WI38 (cell line): Measurements from ENCODE around the gene IFT43.
"Not testable (repeated sequence)": the region's sequence is repeated elsewhere in the genome, so short reads cannot be mapped to it uniquely, and the experiment has no call there.

Experiments
- H3K4me3 ChIP-seq: 2 replicates; pipeline ENCODE4 v1.5.1; 2011; ENCODE audit warnings: low read depth, mild to moderate bottlenecking, control low read depth, low read length
- TF ChIP-seq, protein P1 (sequence below): IDR thresholded peaks from 2 replicates; pipeline ENCODE4 v1.5.1; 2012; ENCODE audit warnings: low read depth, mild to moderate bottlenecking, control low read depth, low read length

Gene IFT43

DNA sequence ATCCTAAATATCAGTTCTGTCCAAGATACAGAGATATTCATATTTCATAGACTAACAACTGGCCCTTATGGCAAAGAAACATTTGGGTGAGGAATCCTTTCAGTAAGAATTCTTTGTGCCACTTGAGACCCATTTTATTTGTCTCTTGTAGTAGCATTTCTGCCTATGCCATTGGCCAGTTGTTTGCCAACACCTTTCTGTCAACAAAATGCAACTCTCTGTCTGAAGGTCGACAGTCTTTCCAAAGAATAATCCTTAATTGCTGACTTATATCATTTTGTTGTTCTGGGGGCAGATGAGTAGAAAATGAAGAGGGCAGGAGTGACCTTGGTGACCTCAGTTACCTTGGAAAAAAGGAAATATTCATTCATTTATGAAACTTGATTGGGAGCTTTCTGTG lies 10.9 kb downstream of the IFT43 start:
- TF ChIP-seq, protein P1, sequence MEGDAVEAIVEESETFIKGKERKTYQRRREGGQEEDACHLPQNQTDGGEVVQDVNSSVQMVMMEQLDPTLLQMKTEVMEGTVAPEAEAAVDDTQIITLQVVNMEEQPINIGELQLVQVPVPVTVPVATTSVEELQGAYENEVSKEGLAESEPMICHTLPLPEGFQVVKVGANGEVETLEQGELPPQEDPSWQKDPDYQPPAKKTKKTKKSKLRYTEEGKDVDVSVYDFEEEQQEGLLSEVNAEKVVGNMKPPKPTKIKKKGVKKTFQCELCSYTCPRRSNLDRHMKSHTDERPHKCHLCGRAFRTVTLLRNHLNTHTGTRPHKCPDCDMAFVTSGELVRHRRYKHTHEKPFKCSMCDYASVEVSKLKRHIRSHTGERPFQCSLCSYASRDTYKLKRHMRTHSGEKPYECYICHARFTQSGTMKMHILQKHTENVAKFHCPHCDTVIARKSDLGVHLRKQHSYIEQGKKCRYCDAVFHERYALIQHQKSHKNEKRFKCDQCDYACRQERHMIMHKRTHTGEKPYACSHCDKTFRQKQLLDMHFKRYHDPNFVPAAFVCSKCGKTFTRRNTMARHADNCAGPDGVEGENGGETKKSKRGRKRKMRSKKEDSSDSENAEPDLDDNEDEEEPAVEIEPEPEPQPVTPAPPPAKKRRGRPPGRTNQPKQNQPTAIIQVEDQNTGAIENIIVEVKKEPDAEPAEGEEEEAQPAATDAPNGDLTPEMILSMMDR, result no peak
- H3K4me3 ChIP-seq, result no peak overlapping the region

DNA sequence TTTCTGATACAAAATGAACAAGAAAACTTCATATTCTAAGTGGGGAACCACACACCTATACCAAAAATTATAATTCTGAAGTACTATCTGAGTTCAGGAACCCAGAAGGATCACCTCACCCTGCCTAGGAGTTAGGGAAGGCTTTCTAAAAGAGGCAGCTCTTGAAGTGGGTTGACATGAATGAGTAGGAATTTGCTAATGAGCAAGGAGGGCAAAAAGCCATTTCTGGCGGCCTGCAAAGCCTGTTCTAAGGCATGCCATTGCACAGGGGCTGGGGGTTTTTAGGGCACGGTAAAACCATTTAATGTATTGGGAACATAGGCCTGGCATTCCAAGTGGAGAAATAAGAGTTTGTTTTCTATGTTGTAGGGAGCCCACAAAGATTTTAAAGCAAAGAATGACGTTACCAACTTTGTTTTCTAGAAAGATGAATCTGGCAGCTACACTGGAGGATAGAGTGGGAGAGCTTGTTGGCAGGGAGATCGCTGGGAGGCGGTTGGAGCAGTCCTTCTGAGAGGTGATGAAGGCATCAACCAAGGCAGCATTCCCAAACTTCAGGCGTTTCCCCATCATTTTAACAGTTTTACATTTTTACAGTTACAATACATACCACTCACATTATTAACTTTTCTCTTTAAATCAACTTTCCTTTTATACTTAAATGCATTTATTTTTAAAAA lies 14.1 kb downstream of the IFT43 start:
- TF ChIP-seq, protein P1, result no peak

DNA sequence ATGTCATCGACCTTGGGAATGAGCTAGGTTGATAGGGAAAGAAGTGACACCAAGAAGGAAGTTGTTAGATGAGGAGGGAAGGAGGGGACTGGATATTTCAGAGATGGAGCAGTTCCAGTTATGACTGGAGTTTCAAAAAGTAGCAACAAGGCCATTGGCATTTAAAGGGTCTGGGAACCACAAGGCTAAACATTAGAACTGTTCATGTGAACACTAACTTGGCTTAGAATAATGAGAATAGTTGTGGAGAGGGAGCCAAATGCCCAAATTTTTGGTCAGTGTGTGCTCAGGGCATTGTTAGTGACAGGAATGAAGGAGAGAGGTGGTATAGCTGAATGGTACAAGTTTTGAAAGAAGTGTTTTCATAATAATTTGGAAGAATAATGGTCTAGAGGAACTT lies 16.8 kb downstream of the IFT43 start:
- H3K4me3 ChIP-seq, result no peak overlapping the region
- TF ChIP-seq, protein P1, result no peak

More for the DNA sequence above, 14.1 kb downstream of the IFT43 start:
- H3K4me3 ChIP-seq, result no peak overlapping the region

DNA sequence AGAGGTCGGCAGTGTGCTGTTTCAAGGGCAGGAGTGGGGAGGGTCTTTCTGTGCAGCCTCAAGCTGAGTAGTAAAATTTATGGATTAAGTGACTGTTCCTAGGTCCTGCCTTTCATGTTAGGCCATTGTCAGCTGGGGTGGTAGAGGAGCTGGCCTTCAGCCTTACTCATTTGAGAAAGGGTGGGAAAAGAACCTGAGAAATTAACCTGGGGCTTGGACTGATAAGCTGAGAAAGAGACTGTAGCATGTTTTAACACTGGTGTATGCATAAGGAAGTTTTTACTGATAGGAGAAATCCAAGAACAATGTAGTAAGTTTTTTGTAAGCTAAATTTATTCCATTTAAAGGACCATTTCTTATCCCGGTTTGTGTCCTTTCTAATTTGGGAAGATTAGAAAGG lies 20.7 kb downstream of the IFT43 start:
- TF ChIP-seq, protein P1, result no peak

DNA sequence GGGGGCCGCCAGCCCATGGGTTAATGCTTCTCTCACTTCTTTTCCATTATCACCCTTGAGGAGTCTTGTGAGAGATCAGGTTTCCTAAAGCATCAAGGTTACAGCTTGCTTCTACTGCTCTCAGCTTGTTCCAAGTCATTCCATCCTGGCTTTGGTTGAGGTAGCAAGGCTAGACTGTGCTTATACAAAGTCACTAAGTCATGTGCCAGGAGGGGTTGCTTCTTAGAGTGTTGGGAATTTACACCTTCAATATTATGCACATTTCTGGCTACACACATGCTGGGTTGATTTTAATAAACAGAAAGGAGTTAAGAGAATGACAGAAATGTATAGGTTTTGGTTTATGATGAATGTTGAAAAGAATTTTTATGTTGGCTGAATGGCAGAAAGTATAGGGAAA lies 21.8 kb downstream of the IFT43 start:
- TF ChIP-seq, protein P1, result no peak
- H3K4me3 ChIP-seq, result no peak overlapping the region

More for the DNA sequence above, 20.7 kb downstream of the IFT43 start:
- no peak overlapping the region for H3K4me3 ChIP-seq

DNA sequence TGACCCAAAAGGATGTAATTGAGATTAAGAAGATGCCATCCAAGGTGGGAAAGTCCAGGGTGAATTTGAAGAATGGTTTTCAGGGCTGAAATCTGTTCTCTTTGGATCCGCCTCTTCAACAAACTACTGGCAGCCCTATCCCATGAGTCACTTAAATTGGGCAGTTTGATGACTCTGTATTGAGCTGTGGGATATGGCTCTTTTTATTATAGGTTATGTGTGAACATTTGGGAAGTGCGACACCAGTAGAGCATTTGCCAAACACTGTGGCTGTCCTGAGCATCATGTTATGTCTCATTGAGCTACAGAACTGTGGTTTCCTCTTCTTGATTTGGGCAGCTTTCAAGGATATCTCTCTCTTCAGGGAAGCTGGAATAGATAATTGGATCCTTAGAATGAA lies 22.3 kb downstream of the IFT43 start:
- TF ChIP-seq, protein P1, result no peak
- no peak overlapping the region for H3K4me3 ChIP-seq

DNA sequence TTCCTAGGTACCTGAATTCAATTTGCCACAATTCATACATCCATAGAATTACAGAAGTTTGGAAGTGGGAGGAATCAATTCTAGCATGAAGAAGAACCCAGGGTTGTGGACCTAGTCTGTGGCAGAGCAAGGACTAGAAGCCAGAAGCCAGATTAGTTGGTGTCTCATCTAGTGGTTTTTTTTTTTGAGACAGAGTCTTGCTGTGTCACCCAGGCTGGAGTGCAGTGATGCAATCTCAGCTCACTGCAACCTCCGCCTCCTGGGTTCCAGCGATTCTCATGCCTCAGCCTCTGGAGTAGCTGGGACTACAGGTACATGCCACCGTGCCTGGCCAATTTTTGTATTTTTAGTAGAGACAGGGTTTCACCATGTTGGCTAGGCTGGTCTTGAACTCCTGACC lies 24.1 kb downstream of the IFT43 start:
- not testable (repeated sequence) for H3K4me3 ChIP-seq

DNA sequence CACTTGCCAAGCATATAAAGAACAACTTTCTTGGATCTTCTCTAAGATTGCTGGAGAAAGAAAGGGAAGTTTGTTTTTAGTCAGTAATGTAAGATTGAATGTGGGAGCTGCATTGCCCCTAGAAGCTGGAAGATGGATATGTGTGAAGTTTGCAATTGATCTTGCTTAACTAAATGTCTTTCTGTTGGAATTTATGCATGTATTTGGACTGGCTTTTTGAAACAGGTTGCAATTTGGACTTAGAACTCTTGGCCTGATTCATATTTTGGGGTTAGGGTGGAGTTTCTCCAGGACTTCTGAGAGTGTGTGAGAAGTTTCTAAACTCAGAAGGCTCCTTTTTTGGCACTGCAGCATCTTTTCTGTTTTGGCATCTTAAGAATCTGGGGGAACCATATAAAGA lies 26.4 kb downstream of the IFT43 start:
- H3K4me3 ChIP-seq, result no peak overlapping the region
- TF ChIP-seq, protein P1, result no peak
